Measurements from ENCODE around the gene BCL2L11. TPM values are rescaled to one million over a fixed set of nuclear protein-coding genes. Genes with fewer than 3 reads are reported as not detected.

The BCL2L11 gene
- total and polyA plus RNA-seq, 10 of the 15 experiments (the other 5 are each of a cell fraction or from before 2014, with no cell fraction given) = 0.29 to 10.1 (median 1.1) TPM

GRCh38 chr2:111135910-111136297, 15.2 kb downstream of the BCL2L11 start:
- DNase-seq (ENCODE audit: low read depth, low spot score) = no peak
- 94% methylated on average over 9 of the region's 9 CpGs for WGBS (ENCODE audit: insufficient coverage, insufficient replicate concordance, low lambda C conversion rate, missing lambda C conversion rate)
- no peak for FAIRE-seq
- intact Hi-C loops (cut with micrococcal nuclease; ENCODE audit: unreplicated experiment) = no loop called here
- in situ Hi-C loops (cut with MboI) = no loop called here
- peaks cover 3% of the 10 kb centered on the region; the same call in 1 of the 2 replicates for H3K79me2 ChIP-seq (ENCODE audit: control insufficient read depth, insufficient read depth, low read length)
- H3K4me3 ChIP-seq = no peak overlapping the region
- H4K20me1 ChIP-seq (ENCODE audit: control insufficient read depth, insufficient read depth) = peaks cover 5% of the 10 kb centered on the region
- CTCF ChIA-PET = no interaction called here
- no peak overlapping the region for H3K4me2 ChIP-seq (ENCODE audit: control insufficient read depth, insufficient read depth)
- POLR2A ChIA-PET = no interaction called here
- H3K9me3 ChIP-seq (replicated peaks; ENCODE audit: control insufficient read depth, insufficient read depth, low read length) = no peaks in the 10 kb centered on the region; the same call in 2 of the 3 replicates
- RAD21 ChIA-PET (ENCODE audit: unreplicated experiment) = no interaction called here
- H3K27ac ChIP-seq (ENCODE audit: control insufficient read depth, insufficient read depth) = no peak overlapping the region
- peak; percentile 10; the same call in 1 of the 3 replicates for ATAC-seq
- no peak overlapping the region for H2AFZ ChIP-seq (ENCODE audit: control insufficient read depth, low read depth, low read length)
- no peak overlapping the region for H3K9ac ChIP-seq (ENCODE audit: control insufficient read depth, insufficient read depth, low read length)
- peaks cover 0 to 7% of the 10 kb centered on the region in 2 experiments; a peak in 2 of 4 replicates for H3K36me3 ChIP-seq (ENCODE audit: control insufficient read depth in 2 of 2, insufficient read depth in 2 of 2, low read length in 1 of 2)
- SMC1A ChIA-PET (ENCODE audit: uncharacterized antibody, unreplicated experiment) = interaction anchor here (1.1 kb wide), 1 partner anchor 10 kb away, joined by 7 read pairs; no protein-coding TSS in a partner anchor
- no peaks in the 10 kb centered on the region; a peak in 1 of 4 replicates for H3K27me3 ChIP-seq (replicated peaks in 1 of 2; ENCODE audit: control insufficient read depth in 2 of 2, insufficient read depth in 2 of 2, low read length in 1 of 2)
- no peaks in the 10 kb centered on the region for H3K4me1 ChIP-seq (ENCODE audit: control insufficient read depth, insufficient read depth, low read length)
- BruUV-seq (replicated peaks) = no TSS peak
- TF ChIP-seq POLR2A (IDR thresholded peaks at IDR 0.05; ENCODE audit: low read depth, low read length) (no peak), RAD21 (IDR thresholded peaks at IDR 0.05; ENCODE audit: insufficient read depth, low read depth, low read length) (peak; percentile 33; the same call in 1 of the 2 replicates)
- TF ChIP-seq, protein P1, sequence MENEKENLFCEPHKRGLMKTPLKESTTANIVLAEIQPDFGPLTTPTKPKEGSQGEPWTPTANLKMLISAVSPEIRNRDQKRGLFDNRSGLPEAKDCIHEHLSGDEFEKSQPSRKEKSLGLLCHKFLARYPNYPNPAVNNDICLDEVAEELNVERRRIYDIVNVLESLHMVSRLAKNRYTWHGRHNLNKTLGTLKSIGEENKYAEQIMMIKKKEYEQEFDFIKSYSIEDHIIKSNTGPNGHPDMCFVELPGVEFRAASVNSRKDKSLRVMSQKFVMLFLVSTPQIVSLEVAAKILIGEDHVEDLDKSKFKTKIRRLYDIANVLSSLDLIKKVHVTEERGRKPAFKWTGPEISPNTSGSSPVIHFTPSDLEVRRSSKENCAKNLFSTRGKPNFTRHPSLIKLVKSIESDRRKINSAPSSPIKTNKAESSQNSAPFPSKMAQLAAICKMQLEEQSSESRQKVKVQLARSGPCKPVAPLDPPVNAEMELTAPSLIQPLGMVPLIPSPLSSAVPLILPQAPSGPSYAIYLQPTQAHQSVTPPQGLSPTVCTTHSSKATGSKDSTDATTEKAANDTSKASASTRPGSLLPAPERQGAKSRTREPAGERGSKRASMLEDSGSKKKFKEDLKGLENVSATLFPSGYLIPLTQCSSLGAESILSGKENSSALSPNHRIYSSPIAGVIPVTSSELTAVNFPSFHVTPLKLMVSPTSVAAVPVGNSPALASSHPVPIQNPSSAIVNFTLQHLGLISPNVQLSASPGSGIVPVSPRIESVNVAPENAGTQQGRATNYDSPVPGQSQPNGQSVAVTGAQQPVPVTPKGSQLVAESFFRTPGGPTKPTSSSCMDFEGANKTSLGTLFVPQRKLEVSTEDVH (IDR thresholded peaks at IDR 0.05; ENCODE audit: low read depth, partially characterized antibody) = no peak

GRCh38 chr2:111138839-111139238, 18.1 kb downstream of the BCL2L11 start:
- H3K9me3 ChIP-seq (replicated peaks; ENCODE audit: control insufficient read depth, insufficient read depth, low read length) = no peaks in the 10 kb centered on the region; the same call in 2 of the 3 replicates
- H3K27me3 ChIP-seq (replicated peaks in 1 of 2; ENCODE audit: control insufficient read depth in 2 of 2, insufficient read depth in 2 of 2, low read length in 1 of 2) = no peaks in the 10 kb centered on the region; a peak in 2 of 4 replicates
- 88% methylated on average over 5 of the region's 5 CpGs for WGBS (ENCODE audit: insufficient coverage, insufficient replicate concordance, low lambda C conversion rate, missing lambda C conversion rate)
- no peak overlapping the region for H3K4me2 ChIP-seq (ENCODE audit: control insufficient read depth, insufficient read depth)
- peaks cover 10% of the 10 kb centered on the region for H4K20me1 ChIP-seq (ENCODE audit: control insufficient read depth, insufficient read depth)
- intact Hi-C loops (cut with micrococcal nuclease; ENCODE audit: unreplicated experiment) (no loop called here), in situ Hi-C loops (cut with MboI) (no loop called here)
- TF ChIP-seq JUNB (IDR thresholded peaks at IDR 0.05) (no peak), DPF2 (IDR thresholded peaks at IDR 0.05) (no peak)
- H3K79me2 ChIP-seq (ENCODE audit: control insufficient read depth, insufficient read depth, low read length) = peaks cover 3% of the 10 kb centered on the region; the same call in 1 of the 2 replicates
- no peaks in the 10 kb centered on the region for H3K4me1 ChIP-seq (ENCODE audit: control insufficient read depth, insufficient read depth, low read length)
- no peak for DNase-seq (ENCODE audit: low read depth, low spot score)
- H2AFZ ChIP-seq (ENCODE audit: control insufficient read depth, low read depth, low read length) = no peak overlapping the region
- ChIA-PET POLR2A (no interaction called here), CTCF (no interaction called here), SMC1A (ENCODE audit: uncharacterized antibody, unreplicated experiment) (no interaction called here), RAD21 (ENCODE audit: unreplicated experiment) (no interaction called here)
- H3K4me3 ChIP-seq = no peak overlapping the region
- H3K9ac ChIP-seq (ENCODE audit: control insufficient read depth, insufficient read depth, low read length) = no peak overlapping the region
- H3K36me3 ChIP-seq (ENCODE audit: control insufficient read depth in 2 of 2, insufficient read depth in 2 of 2, low read length in 1 of 2) = peaks cover 0 to 12% of the 10 kb centered on the region in 2 experiments; a peak in 2 of 4 replicates
- FAIRE-seq = no peak
- no TSS peak for BruUV-seq (replicated peaks)
- ATAC-seq = no peak
- H3K27ac ChIP-seq (ENCODE audit: control insufficient read depth, insufficient read depth) = no peak overlapping the region

All from GM12878 (cell line).